Sigmoid colon (tissue), 7 donors: ENCODE data around the gene IL17REL. TPM values are rescaled to one million over a fixed set of nuclear protein-coding genes. Genes with fewer than 3 reads are reported as not detected.

Source experiments
- DNase-seq: peaks from one replicate; pipeline ENCODE4 v3.0.0-alpha.2; 2019
- H3K27ac ChIP-seq, 4 donors: fragments of 200-600 bp; sonication (generic); one replicate each; pipeline ENCODE4 v1.5.1; 2016 to 2019; ENCODE audit warnings: mild to moderate bottlenecking in 1 of 4
- H3K27me3 ChIP-seq, 3 donors: fragments of 200-600 bp; sonication (generic); one replicate each; pipeline ENCODE4 v1.5.1; 2019; ENCODE audit warnings: mild to moderate bottlenecking in 1 of 3
- H3K36me3 ChIP-seq, 4 donors: fragments of 200-600 bp; sonication (generic); one replicate each; pipeline ENCODE4 v1.5.1; 2016 to 2019
- H3K4me1 ChIP-seq, 4 donors: fragments of 200-600 bp; sonication (generic); one replicate each; pipeline ENCODE4 v1.5.1; 2017 to 2019
- H3K4me3 ChIP-seq, 4 donors: fragments of 200-600 bp; sonication (generic); one replicate each; pipeline ENCODE4 v1.5.1; 2017 to 2019; ENCODE audit warnings: mild to moderate bottlenecking in 2 of 4, moderate library complexity in 1 of 4
- H3K9me3 ChIP-seq, 4 donors: fragments of 200-600 bp in 3 of 4; sonication (generic) in 3 of 4; one replicate each; pipeline versions ENCODE4 v1.5.1 to v1.6.1; 2013 to 2019
- EP300 ChIP-seq, 4 donors: sonication (generic); formaldehyde crosslinking; IDR thresholded peaks; one replicate each; pipeline ENCODE4 v1.6.1; 2017; ENCODE audit warnings: antibody characterized with exemption in 4 of 4
- POLR2A ChIP-seq, 2 donors: fragments of 450-650 bp; IDR thresholded peaks; one replicate each; pipeline ENCODE4 v1.6.1; 2016; ENCODE audit warnings: antibody characterized with exemption in 2 of 2, mild to moderate bottlenecking in 2 of 2, moderate library complexity in 2 of 2
- POLR2AphosphoS5 ChIP-seq, 4 donors: sonication (generic); formaldehyde crosslinking; IDR thresholded peaks; one replicate each; pipeline ENCODE4 v1.6.1; 2017; ENCODE audit warnings: antibody characterized with exemption in 4 of 4
- WGBS, 2 donors: extraction: QIAGEN DNeasy Blood & Tissue Kit; methylation state at CpG; one replicate each; pipeline ENCODE4 v1.1.7; 2013; 5-methylcytosine and 5-hydroxymethylcytosine counted together
- intact Hi-C: fragments of 100-400 bp; cut with DNase I; formaldehyde crosslinking; loops from one replicate; pipeline ENCODE4 v1.15.1; 2023
- polyA plus RNA-seq, 3 donors: library from polyadenylated mRNA; stranded (reverse); fragments of 200-250 nt; gene quantifications; one replicate each; pipeline ENCODE4 v1.2.3, GENCODE V29; 2013
- total RNA-seq, 4 donors: library from RNA; depleted of rRNA; stranded (reverse); fragments of >200 nt; gene quantifications; one replicate each; pipeline ENCODE4 v1.1.0, GENCODE V29; 2016
- TF ChIP-seq, protein P1 (sequence below), 4 experiments: fragments of 450-650 bp in 3 of 4; fragments of 200-600 bp in 1 of 4; IDR thresholded peaks; one replicate each; pipeline ENCODE4 v1.5.1; 2016 to 2019; ENCODE audit warnings: antibody characterized with exemption in 4 of 4, mild to moderate bottlenecking in 3 of 4, moderate library complexity in 2 of 4
- donor health status: healthy with polysubstance abuse.
- donor health status: Bipolar disorder and iron deficiency.
- donor health status: healthy.

The IL17REL gene
- total and polyA plus RNA-seq, 7 donors: 1.6 TPM; not detected in 6

DNA sequence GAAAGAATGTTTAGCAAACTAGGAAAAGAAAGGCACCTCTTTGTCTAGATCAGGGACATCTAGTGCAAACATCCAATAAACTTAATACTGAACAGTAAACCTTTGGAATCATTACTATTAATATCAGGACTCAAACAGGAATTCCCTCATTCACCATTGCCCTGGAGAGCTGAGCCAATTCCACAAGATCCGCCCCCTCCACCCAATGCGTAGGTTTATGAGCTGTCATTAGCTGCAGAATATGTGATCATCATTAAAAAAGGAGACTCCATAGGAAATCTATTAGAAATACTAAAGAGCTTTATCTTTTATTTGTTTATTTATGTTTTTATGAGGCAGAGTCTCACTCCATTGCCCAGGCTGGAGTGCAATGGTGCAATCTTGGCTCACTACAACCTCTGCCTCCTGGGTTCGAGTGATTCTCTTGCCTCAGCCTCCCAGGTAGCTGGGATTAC is 5.5 kb downstream of the IL17REL start:
- WGBS, 2 donors: 44 to 81% methylated on average over 3 of the region's 3 CpGs
- no peaks in the 10 kb centered on the region for H3K9me3 ChIP-seq
- H3K4me1 ChIP-seq: peaks cover 0 to 13% (median 11%) of the 10 kb centered on the region in 4 donors
- no peak overlapping the region for H3K27ac ChIP-seq
- peaks cover 17 to 29% (median 25%) of the 10 kb centered on the region in 3 donors for H3K27me3 ChIP-seq
- no peaks in the 10 kb centered on the region for H3K36me3 ChIP-seq
- TF ChIP-seq, protein P1, sequence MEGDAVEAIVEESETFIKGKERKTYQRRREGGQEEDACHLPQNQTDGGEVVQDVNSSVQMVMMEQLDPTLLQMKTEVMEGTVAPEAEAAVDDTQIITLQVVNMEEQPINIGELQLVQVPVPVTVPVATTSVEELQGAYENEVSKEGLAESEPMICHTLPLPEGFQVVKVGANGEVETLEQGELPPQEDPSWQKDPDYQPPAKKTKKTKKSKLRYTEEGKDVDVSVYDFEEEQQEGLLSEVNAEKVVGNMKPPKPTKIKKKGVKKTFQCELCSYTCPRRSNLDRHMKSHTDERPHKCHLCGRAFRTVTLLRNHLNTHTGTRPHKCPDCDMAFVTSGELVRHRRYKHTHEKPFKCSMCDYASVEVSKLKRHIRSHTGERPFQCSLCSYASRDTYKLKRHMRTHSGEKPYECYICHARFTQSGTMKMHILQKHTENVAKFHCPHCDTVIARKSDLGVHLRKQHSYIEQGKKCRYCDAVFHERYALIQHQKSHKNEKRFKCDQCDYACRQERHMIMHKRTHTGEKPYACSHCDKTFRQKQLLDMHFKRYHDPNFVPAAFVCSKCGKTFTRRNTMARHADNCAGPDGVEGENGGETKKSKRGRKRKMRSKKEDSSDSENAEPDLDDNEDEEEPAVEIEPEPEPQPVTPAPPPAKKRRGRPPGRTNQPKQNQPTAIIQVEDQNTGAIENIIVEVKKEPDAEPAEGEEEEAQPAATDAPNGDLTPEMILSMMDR (IDR thresholded peaks at IDR 0.05): no peak
- no peak for TF ChIP-seq POLR2AphosphoS5 (IDR thresholded peaks at IDR 0.05)
- TF ChIP-seq EP300 (IDR thresholded peaks at IDR 0.05): no peak
- TF ChIP-seq POLR2A (IDR thresholded peaks at IDR 0.05): no peak
- intact Hi-C loops: no loop called here
- no peak overlapping the region for H3K4me3 ChIP-seq
- no peak for DNase-seq

GRCh38 chr22:50004918-50005317 is 7.6 kb downstream of the IL17REL start:
- TF ChIP-seq POLR2A (IDR thresholded peaks at IDR 0.05) (no peak), EP300 (IDR thresholded peaks at IDR 0.05) (no peak), POLR2AphosphoS5 (IDR thresholded peaks at IDR 0.05) (no peak)
- TF ChIP-seq, protein P1 (IDR thresholded peaks at IDR 0.05): no peak
- Histone ChIP-seq H3K27ac (no peak overlapping the region), H3K36me3 (no peaks in the 10 kb centered on the region), H3K9me3 (no peaks in the 10 kb centered on the region), H3K4me3 (no peak overlapping the region), H3K27me3 (peaks cover 5 to 18% (median 16%) of the 10 kb centered on the region in 3 donors), H3K4me1 (peaks cover 0 to under 1% (median under 1%) of the 10 kb centered on the region in 4 donors)
- WGBS, 2 donors: 72 to 77% methylated on average over 4 of the region's 4 CpGs
- intact Hi-C loops: no loop called here
- no peak for DNase-seq

GRCh38 chr22:50002791-50003190 is 9.8 kb downstream of the IL17REL start:
- TF ChIP-seq POLR2AphosphoS5 (IDR thresholded peaks at IDR 0.05) (no peak), EP300 (IDR thresholded peaks at IDR 0.05) (no peak), POLR2A (IDR thresholded peaks at IDR 0.05) (no peak)
- TF ChIP-seq, protein P1 (IDR thresholded peaks at IDR 0.05): no peak
- no peak for DNase-seq

DNA sequence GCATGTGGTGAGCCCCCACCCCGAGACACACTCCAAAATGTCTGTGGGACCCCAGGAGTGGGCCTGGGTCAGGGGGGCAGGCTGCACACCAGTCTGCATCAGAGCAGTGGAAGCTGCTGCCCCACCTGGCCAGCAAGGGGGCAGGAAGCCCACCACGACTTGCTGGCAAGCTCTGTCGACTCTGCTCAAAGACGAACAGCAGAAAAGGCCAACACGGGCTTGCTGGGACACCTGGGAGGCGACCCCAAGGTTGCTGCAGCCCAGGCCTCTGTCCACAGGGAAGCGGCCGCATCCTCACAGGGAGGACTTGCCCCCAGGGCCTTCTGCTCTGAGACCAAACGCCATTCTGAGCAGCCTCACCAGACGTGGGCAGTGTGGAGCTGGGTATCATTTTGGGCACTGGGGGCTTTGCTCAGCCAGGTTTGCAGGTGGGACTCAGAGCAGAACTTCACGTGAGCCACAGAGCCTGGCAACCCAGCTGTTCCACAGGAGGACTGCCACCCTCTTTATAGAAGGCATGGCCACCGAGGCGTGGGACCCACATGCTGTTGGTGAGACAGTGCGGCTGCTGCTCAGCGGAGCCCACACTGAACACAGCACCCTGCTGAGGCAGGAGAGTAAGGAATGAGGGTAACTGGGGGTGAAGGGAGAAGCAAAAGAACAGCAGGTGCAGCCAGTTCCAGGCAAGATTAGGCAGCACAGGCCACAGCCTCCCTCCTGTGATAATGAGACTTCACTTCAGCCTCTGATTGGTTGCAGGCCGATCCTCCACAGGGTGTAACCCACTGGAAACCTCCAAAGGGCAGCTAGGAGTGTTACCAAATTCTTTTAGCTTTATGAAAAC is 11.0 kb downstream of the IL17REL start:
- TF ChIP-seq EP300 (IDR thresholded peaks at IDR 0.05): no peak
- intact Hi-C loops: no loop called here
- no peak overlapping the region for H3K27ac ChIP-seq
- no peak overlapping the region for H3K4me3 ChIP-seq
- no peaks in the 10 kb centered on the region for H3K36me3 ChIP-seq
- no peak for DNase-seq
- peaks cover 8 to 35% (median 26%) of the 10 kb centered on the region in 3 donors for H3K27me3 ChIP-seq
- WGBS, 2 donors: 84 to 85% methylated on average over 16 of the region's 16 CpGs
- peaks cover 0 to 7% (median 3%) of the 10 kb centered on the region in 4 donors for H3K4me1 ChIP-seq
- H3K9me3 ChIP-seq: no peaks in the 10 kb centered on the region

More at GRCh38 chr22:50002791-50003190, 9.8 kb downstream of the IL17REL start:
- Histone ChIP-seq H3K27me3 (peaks cover 8 to 29% (median 26%) of the 10 kb centered on the region in 3 donors), H3K9me3 (no peaks in the 10 kb centered on the region), H3K4me1 (peaks cover 0 to 7% (median 3%) of the 10 kb centered on the region in 4 donors), H3K36me3 (no peaks in the 10 kb centered on the region), H3K27ac (no peak overlapping the region), H3K4me3 (no peak overlapping the region)
- intact Hi-C loops: no loop called here
- 72 to 78% methylated on average over 7 of the region's 7 CpGs for WGBS, 2 donors

DNA sequence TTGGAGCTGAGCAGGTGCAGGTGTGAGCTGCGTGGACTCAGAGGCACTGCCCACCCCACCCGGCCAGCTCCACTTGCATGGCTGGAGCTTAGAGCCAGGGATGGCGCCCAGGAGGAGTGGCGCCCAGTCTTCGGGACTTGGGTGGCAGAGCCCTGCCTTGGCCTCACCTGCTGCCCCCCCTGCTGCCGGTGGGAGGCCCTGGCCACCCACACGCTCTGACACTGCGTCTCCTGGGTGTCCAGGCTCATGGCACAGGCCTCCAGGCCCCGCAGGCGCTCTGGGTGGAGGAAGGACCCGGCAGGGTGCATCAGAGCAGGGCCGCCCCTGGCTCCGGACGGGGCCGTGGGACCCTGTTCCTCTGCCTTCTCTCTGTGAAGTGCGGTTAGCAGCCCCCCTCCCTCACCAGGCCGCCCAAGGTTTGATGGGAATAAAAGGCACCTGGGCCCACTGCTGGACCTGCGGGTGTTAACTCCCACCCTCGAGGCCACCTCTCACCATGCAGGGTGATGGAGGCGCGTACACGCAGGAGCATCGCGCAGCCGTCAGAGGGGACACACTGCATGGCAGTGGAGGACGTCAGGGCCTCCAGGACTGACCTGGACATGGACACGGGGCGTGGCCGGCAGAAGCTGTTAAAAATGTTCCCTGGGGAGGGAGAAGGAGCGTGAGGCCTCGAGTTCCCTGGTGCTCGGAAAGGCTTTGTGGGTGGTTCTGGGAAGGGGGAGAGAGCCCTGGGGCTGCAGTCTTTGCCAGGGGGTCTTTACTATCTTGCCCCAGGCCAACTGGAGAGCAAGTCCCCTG is 11.8 kb downstream of the IL17REL start:
- WGBS, 2 donors: 82 to 92% methylated on average over 32 of the region's 32 CpGs
- intact Hi-C loops: no loop called here
- no peak for DNase-seq
- Histone ChIP-seq H3K9me3 (no peaks in the 10 kb centered on the region), H3K36me3 (no peaks in the 10 kb centered on the region), H3K4me1 (peaks cover 0 to 7% (median 3%) of the 10 kb centered on the region in 4 donors), H3K4me3 (no peak overlapping the region), H3K27me3 (peaks cover 8 to 35% (median 26%) of the 10 kb centered on the region in 3 donors), H3K27ac (no peak overlapping the region)
- TF ChIP-seq POLR2A (IDR thresholded peaks at IDR 0.05) (no peak), EP300 (IDR thresholded peaks at IDR 0.05) (no peak), POLR2AphosphoS5 (IDR thresholded peaks at IDR 0.05) (no peak)
- TF ChIP-seq, protein P1 (IDR thresholded peaks at IDR 0.05): no peak
